ENCODE measurements around the gene HOXC6.
A peak's percentile ranks its signal among the peaks of the same experiment; 100 is the strongest.
"Not testable (repeated sequence)": the region's sequence is repeated elsewhere in the genome, so short reads cannot be mapped to it uniquely, and the experiment has no call there.

Gene HOXC6

GRCh38 chr12:54042033-54042432 lies 13.8 kb downstream of the HOXC6 start:
- H3K9me3 Mint-ChIP-seq: not testable (repeated sequence)

DNA sequence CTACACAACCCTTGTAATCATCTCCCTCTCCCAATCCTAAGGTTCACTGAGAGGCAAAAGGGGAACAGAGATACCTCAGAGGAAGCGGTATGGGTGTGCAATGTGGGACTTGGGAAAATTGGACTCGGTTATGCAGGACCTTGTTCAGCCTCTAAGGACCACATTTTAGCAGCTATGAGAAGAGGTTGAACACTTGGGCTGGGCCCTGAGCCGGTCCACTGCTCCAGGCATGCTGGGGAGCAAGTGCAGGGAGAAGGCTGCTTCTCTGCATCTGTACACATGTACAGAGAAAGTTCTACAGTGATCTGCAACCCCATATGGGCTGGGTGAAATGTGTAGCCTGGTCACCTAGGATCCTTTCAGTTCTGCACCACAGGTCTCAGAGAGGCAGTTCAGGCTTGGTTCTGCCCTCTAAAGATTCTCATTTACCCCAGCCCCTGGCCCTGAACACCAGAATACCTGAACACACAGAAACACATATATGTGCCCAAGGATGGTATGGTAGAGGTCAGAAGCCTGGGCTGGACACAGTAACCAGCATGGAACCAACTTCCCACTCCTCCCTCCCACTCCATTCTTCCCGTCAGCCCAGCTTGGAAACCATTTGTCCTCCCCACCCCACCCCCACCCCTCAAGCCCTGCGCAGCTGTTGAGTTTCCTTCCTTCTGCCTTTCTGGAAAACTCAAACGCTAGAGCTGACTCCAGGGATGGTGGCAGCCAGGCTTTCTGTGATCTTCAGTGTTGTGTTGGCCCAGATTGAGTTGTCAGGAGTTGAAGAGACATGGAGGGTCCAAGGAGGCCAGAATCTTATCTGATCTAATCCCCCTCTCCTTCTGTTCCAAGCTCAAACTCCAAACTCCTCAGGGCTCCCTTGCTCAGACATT lies 15.0 kb downstream of the HOXC6 start:
- no peak overlapping the region for H3K27ac Mint-ChIP-seq
- no peak overlapping the region for H3K4me3 Mint-ChIP-seq
- peaks cover 93% of the 10 kb centered on the region for H3K27me3 Mint-ChIP-seq (ENCODE audit: low read depth)
- H3K9me3 Mint-ChIP-seq: no peaks in the 10 kb centered on the region
- no peaks in the 10 kb centered on the region for H3K36me3 Mint-ChIP-seq (ENCODE audit: low read depth)
- H3K4me1 Mint-ChIP-seq (ENCODE audit: low read depth): peaks cover 10% of the 10 kb centered on the region

More at GRCh38 chr12:54042033-54042432, 13.8 kb downstream of the HOXC6 start:
- not testable (repeated sequence) for H3K4me3 Mint-ChIP-seq; H3K4me1 Mint-ChIP-seq (ENCODE audit: low read depth); H3K27ac Mint-ChIP-seq; H3K36me3 Mint-ChIP-seq (ENCODE audit: low read depth)
- peaks cover 94% of the 10 kb centered on the region for H3K27me3 Mint-ChIP-seq (ENCODE audit: low read depth)

- H3K9me3 Mint-ChIP-seq: no peaks in the 10 kb centered on the region
- H3K4me3 Mint-ChIP-seq: no peak overlapping the region
- peaks cover 10% of the 10 kb centered on the region for H3K4me1 Mint-ChIP-seq (ENCODE audit: low read depth)
- peak overlapping the region; percentile 31 for H3K27ac Mint-ChIP-seq
- peaks cover 93% of the 10 kb centered on the region for H3K27me3 Mint-ChIP-seq (ENCODE audit: low read depth)
- H3K36me3 Mint-ChIP-seq (ENCODE audit: low read depth): no peaks in the 10 kb centered on the region
Measured at GRCh38 chr12:54044425-54045103, 16.3 kb downstream of the HOXC6 start.

DNA sequence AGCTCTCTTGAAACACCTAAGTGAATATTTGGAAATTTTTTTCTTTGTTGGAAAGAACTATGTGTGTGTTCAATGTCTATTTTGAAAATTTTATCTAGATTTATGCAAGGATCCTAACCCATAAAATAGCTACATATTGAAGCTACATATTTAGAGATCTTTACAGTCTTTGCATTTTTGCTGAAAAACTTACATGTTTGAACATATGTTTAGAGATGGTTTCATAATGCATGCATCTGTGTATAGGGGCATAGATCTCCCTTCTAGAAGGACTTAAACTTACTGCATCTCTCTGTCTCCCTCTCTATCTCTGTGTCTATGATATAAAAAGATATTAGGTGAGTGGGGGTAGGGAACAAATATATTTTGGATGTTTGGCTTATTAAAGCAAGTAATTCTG lies 17.2 kb downstream of the HOXC6 start:
- Mint-ChIP-seq H3K27me3 (ENCODE audit: low read depth) (peaks cover 93% of the 10 kb centered on the region), H3K27ac (no peak overlapping the region), H3K4me3 (no peak overlapping the region), H3K4me1 (ENCODE audit: low read depth) (peaks cover 14% of the 10 kb centered on the region), H3K9me3 (no peaks in the 10 kb centered on the region), H3K36me3 (ENCODE audit: low read depth) (no peaks in the 10 kb centered on the region)

DNA sequence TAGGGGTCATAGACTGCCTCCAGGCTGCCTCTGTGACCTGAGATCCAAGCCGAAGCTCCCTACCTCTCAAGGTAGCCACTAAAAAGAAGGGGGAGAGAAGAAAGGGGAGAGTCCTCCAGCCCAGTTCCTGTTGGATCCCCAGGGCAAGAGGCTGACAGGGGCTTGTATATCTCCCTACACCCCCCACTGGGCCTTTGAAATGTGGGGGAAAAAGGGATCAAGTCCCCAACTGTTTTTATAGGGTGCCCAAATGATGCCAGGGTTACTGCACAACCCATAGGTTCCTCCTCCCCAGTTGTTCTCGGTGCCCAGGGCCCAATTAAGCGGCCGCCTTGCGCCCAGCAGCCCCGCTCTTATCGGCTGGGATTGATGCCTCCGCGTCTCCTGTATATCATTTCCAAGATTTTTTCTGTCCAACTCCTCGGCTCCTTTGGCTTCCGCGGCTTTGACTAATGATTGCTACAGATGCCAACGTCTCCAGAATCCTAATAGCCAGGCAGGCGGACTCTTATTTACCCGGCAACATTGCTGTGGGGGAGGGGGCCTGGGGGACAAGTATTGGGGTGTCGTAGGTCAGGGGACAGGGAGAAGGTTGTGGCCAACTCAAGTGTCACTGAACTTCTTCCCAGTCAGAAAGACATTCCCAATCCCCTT lies 17.8 kb downstream of the HOXC6 start:
- Mint-ChIP-seq H3K4me3 (no peak overlapping the region), H3K9me3 (no peaks in the 10 kb centered on the region), H3K27me3 (ENCODE audit: low read depth) (peaks cover 95% of the 10 kb centered on the region), H3K4me1 (ENCODE audit: low read depth) (peaks cover 14% of the 10 kb centered on the region), H3K36me3 (ENCODE audit: low read depth) (no peaks in the 10 kb centered on the region), H3K27ac (no peak overlapping the region)

DNA sequence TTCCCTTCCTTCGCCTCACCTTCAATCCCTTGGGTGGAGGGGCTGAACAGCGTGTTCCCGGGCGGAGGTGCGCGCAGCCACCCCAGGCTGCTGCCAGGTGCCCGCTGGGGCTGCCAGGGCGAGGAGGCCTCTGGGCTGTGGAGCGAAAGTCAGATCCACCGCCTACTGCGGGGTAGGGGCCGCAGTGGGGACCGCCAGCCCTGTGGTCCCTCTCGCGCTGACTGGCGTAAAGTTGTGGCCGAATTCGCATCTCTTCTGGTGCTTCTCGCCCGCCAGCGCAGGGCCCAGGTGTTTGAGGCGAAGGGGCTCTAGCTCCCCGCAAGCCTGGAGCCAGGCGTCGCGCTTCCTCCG lies 18.5 kb downstream of the HOXC6 start:
- Mint-ChIP-seq H3K36me3 (ENCODE audit: low read depth) (no peaks in the 10 kb centered on the region), H3K27me3 (ENCODE audit: low read depth) (peaks cover 98% of the 10 kb centered on the region), H3K27ac (no peak overlapping the region), H3K9me3 (no peaks in the 10 kb centered on the region), H3K4me1 (ENCODE audit: low read depth) (peaks cover 15% of the 10 kb centered on the region), H3K4me3 (no peak overlapping the region)

- Mint-ChIP-seq H3K27ac (no peak overlapping the region), H3K36me3 (ENCODE audit: low read depth) (no peaks in the 10 kb centered on the region), H3K9me3 (no peaks in the 10 kb centered on the region), H3K4me3 (peak overlapping the region; percentile 16), H3K4me1 (ENCODE audit: low read depth) (peaks cover 16% of the 10 kb centered on the region), H3K27me3 (ENCODE audit: low read depth) (peaks cover 99% of the 10 kb centered on the region)
Measured at GRCh38 chr12:54047160-54047963, 19.1 kb downstream of the HOXC6 start.

GRCh38 chr12:54047964-54048303 lies 19.7 kb downstream of the HOXC6 start:
- Mint-ChIP-seq H3K4me1 (ENCODE audit: low read depth) (peaks cover 18% of the 10 kb centered on the region), H3K27me3 (ENCODE audit: low read depth) (peaks cover 99% of the 10 kb centered on the region), H3K9me3 (no peaks in the 10 kb centered on the region), H3K27ac (no peak overlapping the region), H3K36me3 (ENCODE audit: low read depth) (no peaks in the 10 kb centered on the region), H3K4me3 (no peak overlapping the region)

DNA sequence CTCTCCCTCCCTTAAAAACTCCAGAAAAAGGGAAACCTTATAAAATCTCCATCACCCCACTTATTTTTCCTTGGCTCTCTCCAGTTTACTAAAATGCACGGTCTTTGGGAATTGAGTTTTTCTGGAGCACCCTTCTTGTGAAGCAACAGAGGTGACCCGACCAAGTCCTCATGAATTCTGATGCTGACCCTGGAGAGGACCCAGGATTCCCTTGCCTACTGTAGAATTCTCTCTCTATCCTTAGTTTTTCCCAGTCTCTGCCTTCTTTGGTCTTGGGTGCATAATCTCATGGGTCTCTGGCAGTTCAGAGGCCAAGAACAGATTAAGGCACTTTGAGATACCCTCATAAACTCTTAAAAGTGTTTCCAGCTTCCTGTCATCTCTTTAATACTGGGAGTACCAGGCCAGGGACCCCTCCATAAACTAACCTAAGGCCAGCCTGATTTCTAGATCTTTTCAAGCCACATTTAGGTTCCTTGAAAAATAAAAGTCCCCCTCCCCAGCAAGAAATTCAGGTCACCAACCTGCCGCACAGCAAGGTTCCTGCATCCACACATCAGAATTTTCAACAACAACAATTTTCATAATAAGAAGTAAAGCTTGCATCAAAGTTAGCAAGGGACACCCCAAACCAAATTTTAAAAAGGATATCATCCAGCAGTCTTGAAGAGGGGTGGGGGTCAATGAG lies 20.3 kb downstream of the HOXC6 start:
- Mint-ChIP-seq H3K4me1 (ENCODE audit: low read depth) (peaks cover 18% of the 10 kb centered on the region), H3K27me3 (ENCODE audit: low read depth) (peaks cover 99% of the 10 kb centered on the region), H3K9me3 (no peaks in the 10 kb centered on the region), H3K36me3 (ENCODE audit: low read depth) (no peaks in the 10 kb centered on the region), H3K27ac (no peak overlapping the region), H3K4me3 (no peak overlapping the region)

- H3K4me3 Mint-ChIP-seq: no peak overlapping the region
- peaks cover 15% of the 10 kb centered on the region for H3K4me1 Mint-ChIP-seq (ENCODE audit: low read depth)
- no peak overlapping the region for H3K27ac Mint-ChIP-seq
- H3K27me3 Mint-ChIP-seq (ENCODE audit: low read depth): peaks cover 98% of the 10 kb centered on the region
- H3K9me3 Mint-ChIP-seq: no peaks in the 10 kb centered on the region
- no peaks in the 10 kb centered on the region for H3K36me3 Mint-ChIP-seq (ENCODE audit: low read depth)
Measured at GRCh38 chr12:54049108-54049507, 20.9 kb downstream of the HOXC6 start.

DNA sequence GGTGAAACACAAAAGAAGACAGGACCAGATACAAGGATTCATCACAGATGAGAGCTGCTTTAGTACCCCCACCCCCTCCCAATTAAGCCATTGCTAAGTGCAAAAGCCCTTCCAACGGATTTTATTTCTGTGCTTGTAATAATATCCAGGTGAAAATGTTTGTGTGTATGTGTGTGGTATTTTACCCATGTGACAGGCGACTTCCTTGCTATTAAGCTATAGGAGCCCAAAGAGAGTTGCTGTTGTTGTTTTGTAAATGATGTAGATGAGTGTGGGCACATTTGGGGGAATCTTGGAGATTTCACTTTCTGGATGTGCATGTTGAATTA lies 22.2 kb downstream of the HOXC6 start:
- H3K27ac Mint-ChIP-seq: no peak overlapping the region
- H3K27me3 Mint-ChIP-seq (ENCODE audit: low read depth): peaks cover 96% of the 10 kb centered on the region
- peaks cover 16% of the 10 kb centered on the region for H3K4me1 Mint-ChIP-seq (ENCODE audit: low read depth)
- H3K4me3 Mint-ChIP-seq: no peak overlapping the region
- H3K9me3 Mint-ChIP-seq: no peaks in the 10 kb centered on the region
- H3K36me3 Mint-ChIP-seq (ENCODE audit: low read depth): no peaks in the 10 kb centered on the region

- H3K27ac Mint-ChIP-seq: no peak overlapping the region
- H3K4me1 Mint-ChIP-seq (ENCODE audit: low read depth): peaks cover 16% of the 10 kb centered on the region
- H3K4me3 Mint-ChIP-seq: no peak overlapping the region
- no peaks in the 10 kb centered on the region for H3K36me3 Mint-ChIP-seq (ENCODE audit: low read depth)
- H3K9me3 Mint-ChIP-seq: no peaks in the 10 kb centered on the region
- H3K27me3 Mint-ChIP-seq (ENCODE audit: low read depth): peaks cover 96% of the 10 kb centered on the region
Measured at GRCh38 chr12:54051026-54051842, 23.0 kb downstream of the HOXC6 start.

GRCh38 chr12:54051874-54052437 lies 23.7 kb downstream of the HOXC6 start:
- Mint-ChIP-seq H3K27ac (no peak overlapping the region), H3K4me3 (no peak overlapping the region), H3K9me3 (no peaks in the 10 kb centered on the region), H3K27me3 (ENCODE audit: low read depth) (peaks cover 96% of the 10 kb centered on the region), H3K36me3 (ENCODE audit: low read depth) (no peaks in the 10 kb centered on the region), H3K4me1 (ENCODE audit: low read depth) (peaks cover 16% of the 10 kb centered on the region)
